ENCODE measurements around the gene SORCS2. TPM values are rescaled to one million over a fixed set of nuclear protein-coding genes. Genes with fewer than 3 reads are reported as not detected.

The SORCS2 gene
- total RNA-seq, 1 donor from 2014 or later, result 13.8 TPM

DNA sequence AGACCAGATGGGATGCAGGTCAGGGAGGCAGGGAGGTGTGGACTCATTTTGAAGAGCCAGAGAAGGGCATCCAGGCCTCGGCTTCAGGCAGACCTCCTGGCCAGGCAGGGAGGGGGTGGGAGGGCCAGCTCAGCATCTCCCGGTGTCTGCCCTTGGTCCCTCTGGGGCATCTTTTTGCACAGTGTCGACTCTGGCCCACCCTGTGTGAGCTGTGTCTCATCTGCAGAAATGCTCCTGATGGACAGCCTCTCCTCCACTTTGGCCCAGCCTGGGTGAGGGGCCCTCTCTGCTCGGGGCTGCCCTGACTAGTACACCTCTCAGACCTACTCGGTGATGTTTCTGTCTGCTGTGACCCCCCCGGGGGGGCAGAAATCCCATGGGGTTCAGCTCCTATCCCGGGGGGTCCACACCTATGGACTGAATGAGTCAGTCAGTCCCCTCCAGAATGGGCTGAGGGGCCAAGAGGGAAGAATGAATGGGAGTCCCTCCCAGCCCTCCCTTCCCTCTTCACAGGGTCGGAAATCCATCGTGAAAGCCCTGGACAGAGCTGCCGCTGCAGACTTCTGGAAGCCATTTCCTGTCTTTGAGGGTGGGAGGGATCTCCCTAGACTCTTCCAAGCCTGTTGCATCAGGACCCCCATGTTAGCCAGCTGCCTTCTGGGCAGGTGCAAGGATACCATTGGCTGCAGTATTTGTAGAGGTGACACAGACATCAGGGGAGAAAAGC, 439.1 kb downstream of the SORCS2 start:
- Mint-ChIP-seq H3K27ac (ENCODE audit: unreplicated experiment) (peak overlapping the region; percentile 20), H3K27me3 (ENCODE audit: low read depth, unreplicated experiment) (peaks cover 35% of the 10 kb centered on the region), H3K9me3 (ENCODE audit: unreplicated experiment) (peaks cover 9% of the 10 kb centered on the region), H3K36me3 (ENCODE audit: low read depth, unreplicated experiment) (no peaks in the 10 kb centered on the region), H3K4me1 (ENCODE audit: low read depth, unreplicated experiment) (peaks cover 19% of the 10 kb centered on the region), H3K4me3 (ENCODE audit: unreplicated experiment) (no peak overlapping the region)
- Histone ChIP-seq H3K27ac (ENCODE audit: low read depth, low read length) (peak overlapping the region; percentile 73), H3K4me2 (ENCODE audit: low read length) (peak overlapping the region; percentile 85), H3K36me3 (ENCODE audit: insufficient read depth, low read length) (no peaks in the 10 kb centered on the region), H3K79me2 (ENCODE audit: insufficient read depth, low read length) (no peaks in the 10 kb centered on the region), H3K4me3 (ENCODE audit: insufficient read depth, low read depth, low read length) (no peak overlapping the region), H2AFZ (ENCODE audit: low read depth, low read length) (no peak overlapping the region), H3K4me1 (ENCODE audit: insufficient read depth, low read length) (peaks cover 41% of the 10 kb centered on the region), H3K27me3 (ENCODE audit: insufficient read depth, low read length) (no peaks in the 10 kb centered on the region), H4K20me1 (ENCODE audit: insufficient read depth, low read length) (no peaks in the 10 kb centered on the region), H3K9ac (ENCODE audit: low read length) (peak overlapping the region; percentile 70), H3K9me3 (ENCODE audit: insufficient read depth, low read depth, low read length) (no peaks in the 10 kb centered on the region)
- FAIRE-seq (no peak), DNase-seq (ENCODE audit: low read depth) (no peak)
- TF ChIP-seq, protein P1, sequence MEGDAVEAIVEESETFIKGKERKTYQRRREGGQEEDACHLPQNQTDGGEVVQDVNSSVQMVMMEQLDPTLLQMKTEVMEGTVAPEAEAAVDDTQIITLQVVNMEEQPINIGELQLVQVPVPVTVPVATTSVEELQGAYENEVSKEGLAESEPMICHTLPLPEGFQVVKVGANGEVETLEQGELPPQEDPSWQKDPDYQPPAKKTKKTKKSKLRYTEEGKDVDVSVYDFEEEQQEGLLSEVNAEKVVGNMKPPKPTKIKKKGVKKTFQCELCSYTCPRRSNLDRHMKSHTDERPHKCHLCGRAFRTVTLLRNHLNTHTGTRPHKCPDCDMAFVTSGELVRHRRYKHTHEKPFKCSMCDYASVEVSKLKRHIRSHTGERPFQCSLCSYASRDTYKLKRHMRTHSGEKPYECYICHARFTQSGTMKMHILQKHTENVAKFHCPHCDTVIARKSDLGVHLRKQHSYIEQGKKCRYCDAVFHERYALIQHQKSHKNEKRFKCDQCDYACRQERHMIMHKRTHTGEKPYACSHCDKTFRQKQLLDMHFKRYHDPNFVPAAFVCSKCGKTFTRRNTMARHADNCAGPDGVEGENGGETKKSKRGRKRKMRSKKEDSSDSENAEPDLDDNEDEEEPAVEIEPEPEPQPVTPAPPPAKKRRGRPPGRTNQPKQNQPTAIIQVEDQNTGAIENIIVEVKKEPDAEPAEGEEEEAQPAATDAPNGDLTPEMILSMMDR (IDR thresholded peaks at IDR 0.05; ENCODE audit: insufficient read depth, low read depth, low read length), result no peak
- no peak for TF ChIP-seq EZH2 (IDR thresholded peaks at IDR 0.05; ENCODE audit: insufficient read depth, low read length)

GRCh38 chr4:7632341-7632740, 440.0 kb downstream of the SORCS2 start:
- Histone ChIP-seq H3K27ac (ENCODE audit: low read depth, low read length) (no peak overlapping the region), H3K27me3 (ENCODE audit: insufficient read depth, low read length) (no peaks in the 10 kb centered on the region), H3K9ac (ENCODE audit: low read length) (no peak overlapping the region), H3K4me1 (ENCODE audit: insufficient read depth, low read length) (peaks cover 41% of the 10 kb centered on the region), H4K20me1 (ENCODE audit: insufficient read depth, low read length) (no peaks in the 10 kb centered on the region), H3K4me2 (ENCODE audit: low read length) (peak overlapping the region; percentile 85), H3K4me3 (ENCODE audit: insufficient read depth, low read depth, low read length) (no peak overlapping the region), H3K79me2 (ENCODE audit: insufficient read depth, low read length) (no peaks in the 10 kb centered on the region), H3K36me3 (ENCODE audit: insufficient read depth, low read length) (no peaks in the 10 kb centered on the region), H3K9me3 (ENCODE audit: insufficient read depth, low read depth, low read length) (no peaks in the 10 kb centered on the region), H2AFZ (ENCODE audit: low read depth, low read length) (no peak overlapping the region)
- FAIRE-seq (no peak), DNase-seq (ENCODE audit: low read depth) (no peak)
- peaks cover 44% of the 10 kb centered on the region for H3K27me3 Mint-ChIP-seq (ENCODE audit: low read depth, unreplicated experiment)
- peaks cover 19% of the 10 kb centered on the region for H3K4me1 Mint-ChIP-seq (ENCODE audit: low read depth, unreplicated experiment)
- TF ChIP-seq, protein P1 (IDR thresholded peaks at IDR 0.05; ENCODE audit: insufficient read depth, low read depth, low read length), result no peak
- no peak overlapping the region for H3K4me3 Mint-ChIP-seq (ENCODE audit: unreplicated experiment)
- H3K9me3 Mint-ChIP-seq (ENCODE audit: unreplicated experiment), result peaks cover 9% of the 10 kb centered on the region
- H3K36me3 Mint-ChIP-seq (ENCODE audit: low read depth, unreplicated experiment), result no peaks in the 10 kb centered on the region
- no peak overlapping the region for H3K27ac Mint-ChIP-seq (ENCODE audit: unreplicated experiment)

- TF ChIP-seq EZH2 (IDR thresholded peaks at IDR 0.05; ENCODE audit: insufficient read depth, low read length), result no peak
- TF ChIP-seq, protein P1 (IDR thresholded peaks at IDR 0.05; ENCODE audit: insufficient read depth, low read depth, low read length), result no peak
- no peak overlapping the region for H3K27ac Mint-ChIP-seq (ENCODE audit: unreplicated experiment)
These were observed 440.6 kb downstream of the SORCS2 start for GRCh38 chr4:7632971-7633370.

More at GRCh38 chr4:7632971-7633370, 440.6 kb downstream of the SORCS2 start:
- H3K79me2 ChIP-seq (ENCODE audit: insufficient read depth, low read length), result no peaks in the 10 kb centered on the region
- peaks cover 45% of the 10 kb centered on the region for H3K27me3 Mint-ChIP-seq (ENCODE audit: low read depth, unreplicated experiment)
- H3K36me3 Mint-ChIP-seq (ENCODE audit: low read depth, unreplicated experiment), result no peaks in the 10 kb centered on the region
- H4K20me1 ChIP-seq (ENCODE audit: insufficient read depth, low read length), result no peaks in the 10 kb centered on the region
- H3K4me2 ChIP-seq (ENCODE audit: low read length), result no peak overlapping the region
- H3K27ac ChIP-seq (ENCODE audit: low read depth, low read length), result no peak overlapping the region
- H3K4me1 Mint-ChIP-seq (ENCODE audit: low read depth, unreplicated experiment), result peaks cover 19% of the 10 kb centered on the region
- H3K9ac ChIP-seq (ENCODE audit: low read length), result no peak overlapping the region
- H3K4me1 ChIP-seq (ENCODE audit: insufficient read depth, low read length), result peaks cover 41% of the 10 kb centered on the region
- H3K4me3 Mint-ChIP-seq (ENCODE audit: unreplicated experiment), result no peak overlapping the region
- peaks cover 9% of the 10 kb centered on the region for H3K9me3 Mint-ChIP-seq (ENCODE audit: unreplicated experiment)
- no peak overlapping the region for H2AFZ ChIP-seq (ENCODE audit: low read depth, low read length)
- DNase-seq (ENCODE audit: low read depth), result no peak
- H3K27me3 ChIP-seq (ENCODE audit: insufficient read depth, low read length), result no peaks in the 10 kb centered on the region
- no peaks in the 10 kb centered on the region for H3K9me3 ChIP-seq (ENCODE audit: insufficient read depth, low read depth, low read length)
- no peak overlapping the region for H3K4me3 ChIP-seq (ENCODE audit: insufficient read depth, low read depth, low read length)
- no peaks in the 10 kb centered on the region for H3K36me3 ChIP-seq (ENCODE audit: insufficient read depth, low read length)
- FAIRE-seq, result no peak

All from astrocyte (in vitro differentiated cells and primary cell).